OCI-LY3 (cell line): ENCODE data around the gene TSPEAR.

Experiments used
- EZH2phosphoT487 ChIP-seq: fragments of 200-600 bp; shearing (Covaris generic); IDR thresholded peaks from 2 replicates; pipeline ENCODE4 v1.6.1; 2018; ENCODE audit warnings: antibody characterized with exemption, mixed run types, low read depth
- TF ChIP-seq, protein P1 (sequence below): fragments of 200-600, 300-600 bp; sonication (generic); IDR thresholded peaks from 2 replicates; pipeline ENCODE4 v1.5.1; 2014; ENCODE audit warnings: antibody characterized with exemption, low read length, low read depth

DNA sequence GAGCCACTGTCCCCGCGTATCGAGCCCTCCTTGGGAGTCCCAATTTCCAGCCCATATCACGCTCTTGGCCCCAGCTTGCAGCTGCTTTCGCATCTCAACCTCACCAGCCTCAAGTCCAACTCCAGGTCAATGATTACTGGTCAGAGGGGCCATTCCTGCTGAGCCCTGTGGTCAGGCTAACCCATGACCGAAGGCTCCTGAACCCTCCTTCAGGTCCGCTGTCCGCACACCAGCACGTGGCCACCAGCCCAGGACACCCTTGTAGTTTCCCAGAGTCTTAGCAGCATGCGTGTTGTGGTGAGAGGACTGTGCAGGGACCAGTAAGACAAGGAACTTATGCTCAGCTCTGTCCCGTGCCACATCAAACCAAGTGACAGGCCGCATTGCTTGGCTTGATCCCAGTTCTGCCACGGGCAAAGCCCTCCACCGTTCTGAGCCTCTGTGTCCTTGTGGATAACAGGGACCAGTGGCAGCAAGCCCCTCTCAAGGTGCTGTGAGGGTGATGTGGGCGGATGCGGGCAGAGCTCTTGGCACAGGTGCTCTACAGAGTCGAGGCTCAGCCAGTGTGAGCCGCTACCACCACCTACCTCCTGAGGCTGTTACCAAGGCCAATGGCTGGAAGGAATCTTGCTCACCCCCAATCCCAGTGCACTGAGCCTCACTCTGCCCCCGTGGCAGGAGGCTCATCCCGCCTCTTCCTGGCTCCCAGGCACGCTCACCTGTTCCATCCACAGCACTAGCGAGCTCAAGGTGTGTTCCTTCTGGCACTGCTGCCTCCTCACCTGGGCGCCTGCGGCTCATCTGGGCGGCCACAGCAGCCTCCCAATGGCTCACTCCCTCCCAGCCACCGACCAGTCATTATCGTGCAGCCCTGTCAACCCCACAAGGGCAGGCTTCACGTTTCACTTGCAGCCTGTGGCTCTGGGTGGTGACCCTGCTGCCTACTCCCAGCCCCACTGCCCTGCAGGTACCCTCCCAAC lies 191.7 kb downstream of the TSPEAR start:
- no peak for TF ChIP-seq EZH2phosphoT487
- TF ChIP-seq, protein P1, sequence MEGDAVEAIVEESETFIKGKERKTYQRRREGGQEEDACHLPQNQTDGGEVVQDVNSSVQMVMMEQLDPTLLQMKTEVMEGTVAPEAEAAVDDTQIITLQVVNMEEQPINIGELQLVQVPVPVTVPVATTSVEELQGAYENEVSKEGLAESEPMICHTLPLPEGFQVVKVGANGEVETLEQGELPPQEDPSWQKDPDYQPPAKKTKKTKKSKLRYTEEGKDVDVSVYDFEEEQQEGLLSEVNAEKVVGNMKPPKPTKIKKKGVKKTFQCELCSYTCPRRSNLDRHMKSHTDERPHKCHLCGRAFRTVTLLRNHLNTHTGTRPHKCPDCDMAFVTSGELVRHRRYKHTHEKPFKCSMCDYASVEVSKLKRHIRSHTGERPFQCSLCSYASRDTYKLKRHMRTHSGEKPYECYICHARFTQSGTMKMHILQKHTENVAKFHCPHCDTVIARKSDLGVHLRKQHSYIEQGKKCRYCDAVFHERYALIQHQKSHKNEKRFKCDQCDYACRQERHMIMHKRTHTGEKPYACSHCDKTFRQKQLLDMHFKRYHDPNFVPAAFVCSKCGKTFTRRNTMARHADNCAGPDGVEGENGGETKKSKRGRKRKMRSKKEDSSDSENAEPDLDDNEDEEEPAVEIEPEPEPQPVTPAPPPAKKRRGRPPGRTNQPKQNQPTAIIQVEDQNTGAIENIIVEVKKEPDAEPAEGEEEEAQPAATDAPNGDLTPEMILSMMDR = no peak
